ENCODE data around the gene CD101.

GRCh38 chr1:116991918-116992317, 9.6 kb upstream of the CD101 start:
- no peak for TF ChIP-seq CTCF (IDR thresholded peaks at IDR 0.05; ENCODE audit: insufficient read depth, low read length)
- no peak for TF ChIP-seq POLR2AphosphoS5 (IDR thresholded peaks at IDR 0.05; ENCODE audit: low read depth)
